Activated T-cell treated with anti-CD3 and anti-CD28 coated beads for 1 hour (primary cell): ENCODE data around the gene ATP8A2.
A peak's percentile ranks its signal among the peaks of the same experiment; 100 is the strongest.
"Not testable (repeated sequence)": the region's sequence is repeated elsewhere in the genome, so short reads cannot be mapped to it uniquely, and the experiment has no call there.

Experiments
- DNase-seq: peaks from one replicate; pipeline ENCODE4 v3.0.0-alpha.2; 2020; ENCODE audit warnings: low read depth

The ATP8A2 gene

DNA sequence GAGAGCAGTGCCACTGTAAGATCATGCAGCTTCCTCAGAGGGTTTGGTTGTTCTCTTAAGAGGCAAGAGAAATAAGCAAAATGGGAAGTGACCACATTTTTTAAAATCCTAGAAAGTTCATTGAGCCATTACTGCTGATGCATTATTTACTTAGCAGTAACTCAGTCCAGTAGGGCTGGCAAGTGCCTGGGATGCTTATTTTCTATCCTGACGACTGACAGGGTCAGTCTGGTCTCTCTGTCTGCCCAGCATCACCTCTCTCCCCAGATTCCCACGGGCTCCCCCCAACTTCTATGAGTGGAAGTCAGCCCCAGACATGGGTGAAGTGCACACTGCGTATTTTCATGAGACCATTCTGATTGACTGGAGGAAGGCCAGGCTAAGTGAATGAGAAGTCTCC is 669.7 kb downstream of the ATP8A2 start:
- DNase-seq, result no peak

DNA sequence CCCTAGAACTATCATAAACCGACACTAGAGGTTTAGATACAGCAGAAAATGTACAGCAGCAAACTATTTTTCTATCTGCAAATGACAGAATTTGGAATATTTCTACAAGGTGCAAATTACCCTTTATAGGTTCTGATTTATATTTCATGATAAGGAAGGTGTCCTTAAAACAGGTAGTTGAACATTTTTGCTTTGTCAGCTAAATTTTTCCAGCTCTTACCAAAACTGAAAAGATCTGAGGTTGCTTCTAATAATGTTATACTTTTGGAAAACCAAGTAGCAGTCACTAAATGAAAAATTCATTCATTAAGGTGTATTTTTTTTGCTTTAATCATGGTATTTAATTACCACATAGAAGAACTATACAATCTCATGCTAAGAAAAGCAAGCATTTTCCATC is 671.0 kb downstream of the ATP8A2 start:
- no peak for DNase-seq

DNA sequence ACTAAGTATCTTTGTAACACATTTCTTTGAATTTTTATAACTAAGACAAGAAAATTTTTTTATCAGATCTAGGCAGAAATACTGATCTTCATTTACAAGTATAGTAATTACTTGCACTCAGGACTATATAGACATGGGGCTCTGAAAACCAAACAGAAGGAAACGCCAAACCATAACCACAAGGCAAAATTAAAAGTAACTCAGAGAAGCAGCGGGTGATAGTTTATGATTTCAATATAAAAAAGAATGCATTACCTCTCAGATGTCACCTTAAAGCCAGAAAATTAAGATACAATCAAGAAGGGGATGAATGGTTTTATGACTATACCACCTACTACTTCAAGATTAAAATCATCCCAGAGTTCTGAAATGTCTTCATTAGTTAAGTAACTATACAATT is 673.4 kb downstream of the ATP8A2 start:
- DNase-seq, result no peak

DNA sequence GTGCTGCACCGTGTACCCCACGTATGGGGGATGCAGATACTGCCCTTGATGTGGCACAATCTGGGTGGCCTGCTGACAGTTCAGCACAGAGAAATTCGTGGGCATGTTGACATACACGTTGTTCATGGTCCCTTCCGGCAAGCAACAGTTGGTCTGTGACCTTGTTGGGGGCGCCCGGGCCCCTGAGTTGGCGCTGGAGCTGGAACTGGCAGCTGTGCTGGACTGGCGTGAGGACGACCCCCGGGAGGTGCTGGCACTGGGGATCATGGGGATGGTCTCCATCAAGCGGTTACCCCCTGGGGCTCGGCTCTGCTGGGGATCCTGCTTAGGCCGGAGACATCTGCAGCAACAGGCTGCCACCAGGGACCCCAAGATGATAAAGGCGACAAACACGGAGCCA is 674.9 kb downstream of the ATP8A2 start:
- DNase-seq, result no peak

DNA sequence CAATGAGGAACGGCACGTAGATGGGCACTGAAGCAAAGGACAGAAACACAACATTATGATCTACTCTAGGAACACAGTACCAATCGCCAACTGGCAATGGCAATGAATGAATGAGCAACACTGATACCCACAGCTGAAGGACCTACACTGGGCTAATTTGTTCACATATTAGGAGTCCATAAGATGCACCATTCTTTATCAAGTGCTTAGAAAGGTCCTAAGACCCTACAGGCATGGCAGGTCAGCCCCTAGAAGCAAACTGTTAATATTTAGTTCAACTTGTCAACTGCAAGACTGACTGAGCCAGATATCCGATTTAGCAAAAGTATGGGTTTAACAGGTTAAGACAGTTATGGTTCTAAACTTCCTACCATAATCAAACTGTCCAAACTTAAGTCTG is 675.3 kb downstream of the ATP8A2 start:
- no peak for DNase-seq

DNA sequence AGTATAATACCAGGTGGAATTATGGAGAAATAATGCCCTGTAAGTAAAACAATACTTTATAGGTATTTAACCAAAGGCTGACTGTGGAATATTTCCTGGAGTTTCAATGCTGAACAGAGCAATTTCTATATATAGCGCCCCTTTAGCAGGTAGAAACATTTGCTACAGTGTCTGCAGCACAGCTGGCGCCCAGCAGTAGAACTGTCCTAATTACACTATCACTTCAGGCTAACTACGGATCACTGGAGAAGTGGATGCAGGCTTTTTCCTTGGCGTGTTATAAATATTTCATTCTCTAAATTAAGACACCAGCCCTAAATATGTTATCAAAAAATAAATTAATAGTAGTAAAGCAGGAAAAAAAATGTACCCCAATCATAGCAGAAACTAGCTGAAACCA is 677.0 kb downstream of the ATP8A2 start:
- DNase-seq, result no peak

DNA sequence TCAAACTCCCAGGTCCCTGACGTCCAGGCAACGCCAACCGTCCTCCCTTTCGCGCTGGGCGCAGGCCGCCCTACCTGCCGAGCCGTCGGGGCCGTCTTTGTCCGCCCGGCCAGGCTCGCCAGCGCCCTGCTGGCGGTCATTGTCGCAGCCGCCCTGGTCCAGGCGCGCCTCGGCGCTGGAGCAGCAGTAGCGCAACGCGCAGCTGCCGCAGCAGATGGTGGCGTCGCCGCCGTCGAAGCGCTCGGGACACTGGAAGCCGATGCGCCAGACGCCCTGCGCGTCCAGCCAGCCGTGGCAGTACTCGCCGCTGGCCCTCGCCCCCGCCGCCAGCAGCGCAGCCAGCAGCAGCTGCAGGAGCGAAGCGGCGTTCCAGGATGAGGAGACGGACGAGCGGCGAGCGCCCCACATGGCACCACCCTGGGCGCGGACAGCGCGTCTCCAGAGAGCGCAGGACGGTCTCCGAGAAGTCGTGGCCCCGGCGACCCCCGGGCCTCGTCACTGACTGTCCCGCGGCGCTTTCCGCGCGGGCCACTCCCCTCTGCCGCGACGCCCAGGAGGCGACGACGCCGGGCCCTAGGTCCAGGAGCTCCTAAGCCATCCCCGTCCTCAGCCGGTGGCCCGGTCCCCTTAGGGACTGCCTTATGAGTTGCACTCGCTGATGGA is 678.9 kb downstream of the ATP8A2 start:
- DNase-seq, result no peak

DNA sequence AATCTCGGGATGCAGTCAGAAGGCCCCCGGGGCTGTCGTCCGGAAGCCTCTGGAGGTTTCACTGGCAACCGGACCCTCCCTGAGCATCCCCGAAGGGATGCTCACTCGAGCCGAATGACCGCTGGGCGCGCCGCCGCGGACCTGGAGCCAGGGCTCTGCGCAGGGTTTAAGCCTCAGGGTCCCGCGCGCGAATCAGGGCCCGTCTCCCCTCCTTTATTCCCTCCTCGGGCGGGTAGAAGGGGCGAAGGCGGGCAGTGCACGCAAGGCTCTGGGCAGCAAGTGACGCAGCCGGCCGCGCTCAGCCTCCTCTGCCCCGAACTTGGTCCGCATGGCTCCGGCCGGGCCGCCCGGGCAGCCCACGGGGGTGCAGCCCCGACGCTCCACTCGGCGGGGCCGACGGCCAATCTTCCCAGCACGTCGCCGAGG is 679.5 kb downstream of the ATP8A2 start:
- DNase-seq, result no peak

DNA sequence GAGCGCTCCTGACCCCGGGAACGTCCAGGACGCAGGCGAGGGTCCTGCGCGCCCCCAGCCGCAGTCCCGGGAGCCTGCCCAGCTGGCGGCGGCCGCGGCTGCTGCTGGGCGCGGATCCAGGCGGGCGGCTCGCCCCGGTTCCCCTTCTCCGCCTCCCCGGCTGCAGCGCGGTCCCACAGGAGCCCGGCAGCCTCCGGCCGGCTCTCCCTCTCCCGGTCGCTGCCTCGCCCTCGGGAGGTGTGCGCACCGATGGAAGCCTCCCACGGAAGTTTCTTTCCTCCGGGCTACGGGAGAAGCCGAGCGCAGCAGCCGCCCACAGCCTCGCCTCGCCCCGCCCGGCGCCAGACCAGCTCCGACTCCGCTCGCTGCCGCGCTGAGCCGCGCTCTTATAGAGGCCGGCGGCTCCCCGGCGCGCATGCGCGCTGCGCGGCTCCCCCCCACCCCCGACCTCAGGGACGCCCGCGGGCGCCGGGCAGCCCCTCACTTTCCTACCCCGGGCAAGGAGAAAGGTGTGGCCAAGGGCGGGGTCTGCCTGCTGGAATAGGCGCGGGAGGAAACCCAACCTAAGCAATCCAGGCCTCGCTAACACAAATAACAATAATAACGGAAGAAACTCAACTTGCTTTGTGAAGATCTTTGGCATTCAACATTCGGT is 680.0 kb downstream of the ATP8A2 start, which contains the start of gene SHISA2:
SHISA2 (minus strand) TSS at position 360 of the 655 bp plus-strand sequence. CDS start 1,041 bp downstream, outside the sequence.
- peak; percentile 16 for DNase-seq

DNA sequence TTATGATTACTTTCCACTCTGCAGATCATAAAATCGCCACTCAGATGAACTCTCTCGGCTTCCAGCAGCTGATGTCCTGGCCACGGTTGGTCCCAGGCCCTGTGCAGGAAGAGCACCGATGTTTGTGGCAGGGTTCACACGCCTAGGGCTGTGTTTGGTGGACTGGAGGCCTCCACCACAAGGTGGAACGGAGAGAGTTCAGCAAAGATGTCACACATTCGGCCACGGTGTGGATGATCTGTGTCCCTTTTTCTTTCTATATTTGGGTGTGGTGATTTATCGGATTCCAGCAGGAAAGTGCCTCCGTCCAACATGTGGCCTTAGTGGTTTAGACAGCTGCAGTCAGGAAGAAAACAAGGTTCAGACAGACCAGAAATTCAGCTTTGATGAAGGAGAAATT is 680.6 kb downstream of the ATP8A2 start:
- DNase-seq, result no peak

DNA sequence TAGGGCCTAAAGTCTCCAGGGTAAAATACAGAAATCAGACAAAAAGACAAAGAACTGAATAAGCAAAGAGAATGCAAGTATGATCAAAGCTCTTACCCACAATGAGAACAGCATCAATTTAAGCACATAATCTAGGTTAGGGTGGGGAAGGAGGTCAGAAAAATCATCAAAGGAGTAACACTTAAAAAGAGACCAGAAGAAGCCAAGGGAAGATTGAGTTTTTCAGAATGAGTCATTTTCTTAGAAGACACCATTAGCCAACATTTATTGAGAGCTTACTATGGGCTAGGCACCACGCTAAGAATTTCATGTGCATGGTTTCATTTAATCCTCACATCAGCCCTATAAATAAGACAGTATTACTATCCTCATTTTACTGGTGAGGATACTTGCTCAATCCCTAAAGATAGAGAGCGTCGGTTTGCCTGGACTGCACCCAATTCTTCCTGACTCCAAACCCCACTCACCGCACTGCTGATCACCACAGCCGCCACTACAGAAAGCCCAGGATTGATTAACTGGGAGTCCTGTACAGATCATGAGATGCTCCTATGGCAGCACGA is 681.7 kb downstream of the ATP8A2 start:
- DNase-seq, result no peak

DNA sequence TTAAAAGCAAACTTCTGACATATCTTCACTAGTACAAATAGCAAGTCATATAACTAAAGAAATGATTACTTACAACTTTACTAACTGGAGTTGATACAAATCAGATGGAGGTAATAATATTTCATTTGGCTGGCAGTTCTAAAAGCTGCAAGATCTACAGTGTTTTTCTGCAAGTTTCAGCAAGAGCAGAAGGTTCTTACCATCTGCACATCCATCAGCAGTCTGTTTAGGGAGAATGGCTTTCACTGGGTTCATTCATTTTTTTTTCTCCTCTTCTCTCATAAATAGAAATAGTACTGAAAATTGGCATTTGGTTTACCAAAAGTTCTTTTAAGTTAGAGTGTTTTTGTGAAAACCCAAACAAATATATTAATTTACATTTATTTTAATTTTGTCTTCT is 683.1 kb downstream of the ATP8A2 start:
- no peak for DNase-seq

DNA sequence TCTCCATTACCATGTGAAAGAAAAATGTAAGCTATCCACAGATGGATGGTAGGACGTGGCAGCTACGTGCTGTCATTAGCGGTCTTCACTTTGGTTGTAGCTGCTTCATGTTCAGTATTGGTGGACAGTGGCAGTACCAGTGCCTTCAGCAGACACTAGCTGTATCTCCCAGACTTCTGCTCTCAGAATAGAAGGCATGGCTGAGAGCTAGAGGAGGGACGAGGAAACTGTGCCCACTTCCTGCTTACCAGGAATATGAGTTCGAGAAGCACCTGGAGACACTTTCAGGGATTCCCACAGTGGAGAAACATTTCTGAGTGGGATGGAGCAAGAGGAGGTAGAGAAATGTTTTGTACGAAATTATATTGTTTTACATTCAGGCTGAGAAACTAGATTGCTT is 686.9 kb downstream of the ATP8A2 start:
- no peak for DNase-seq

DNA sequence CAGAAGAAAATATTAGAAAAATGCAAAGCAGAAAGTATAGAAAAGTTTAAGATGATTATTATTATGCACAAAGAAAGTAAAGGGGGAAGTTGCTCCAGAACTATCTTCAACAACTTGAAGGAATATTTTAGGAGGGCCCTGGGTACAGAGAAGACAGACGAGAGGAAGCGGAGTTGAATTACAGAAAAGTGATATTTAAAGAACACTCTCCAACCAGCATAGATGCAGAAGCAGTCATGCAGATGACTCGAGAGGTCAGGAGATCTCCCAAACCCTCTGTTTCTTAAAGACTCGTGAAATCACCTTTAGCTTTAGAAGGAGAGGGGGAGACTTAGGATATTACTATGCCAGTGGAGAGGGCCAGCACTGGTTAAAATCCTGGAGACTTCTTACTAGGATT is 688.6 kb downstream of the ATP8A2 start:
- no peak for DNase-seq

DNA sequence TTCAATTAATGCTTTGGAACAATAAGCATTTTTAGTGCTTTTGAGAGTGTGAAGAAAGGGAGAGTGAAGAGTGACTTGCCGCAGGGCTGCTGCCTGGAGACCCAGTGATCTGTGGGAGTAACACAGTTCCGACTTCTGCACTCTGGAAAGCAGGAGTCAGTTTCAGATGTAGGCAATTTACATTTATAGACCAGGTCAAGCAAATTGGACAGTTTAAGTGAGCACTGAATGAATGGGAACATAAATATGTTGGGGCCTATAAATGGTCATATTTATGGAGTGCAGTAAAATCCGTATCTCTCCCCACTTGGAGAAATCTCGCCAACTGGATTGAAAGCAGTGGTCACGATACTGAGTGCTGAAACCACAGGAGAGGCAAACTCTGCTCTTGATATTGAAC is 689.5 kb downstream of the ATP8A2 start:
- no peak for DNase-seq

DNA sequence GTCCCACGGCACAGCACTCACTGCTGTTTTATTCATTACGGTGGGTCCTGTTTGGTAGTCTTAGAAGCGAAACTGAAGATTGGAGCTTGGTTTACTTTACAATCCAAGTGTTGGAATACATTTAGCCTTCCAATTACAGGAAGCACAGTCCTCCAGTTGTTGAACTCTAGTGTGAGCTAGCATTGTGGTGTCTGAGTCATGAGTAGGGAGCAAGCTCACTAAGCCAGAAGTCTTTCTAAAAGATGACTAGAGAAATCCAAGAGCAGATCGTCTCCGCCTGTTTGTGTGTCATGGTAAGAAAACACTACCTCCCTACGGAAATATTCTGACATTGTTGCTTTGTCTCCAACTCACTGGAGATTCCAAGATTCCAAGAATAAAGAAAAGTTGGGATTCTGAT is 690.2 kb downstream of the ATP8A2 start:
- DNase-seq, result no peak

DNA sequence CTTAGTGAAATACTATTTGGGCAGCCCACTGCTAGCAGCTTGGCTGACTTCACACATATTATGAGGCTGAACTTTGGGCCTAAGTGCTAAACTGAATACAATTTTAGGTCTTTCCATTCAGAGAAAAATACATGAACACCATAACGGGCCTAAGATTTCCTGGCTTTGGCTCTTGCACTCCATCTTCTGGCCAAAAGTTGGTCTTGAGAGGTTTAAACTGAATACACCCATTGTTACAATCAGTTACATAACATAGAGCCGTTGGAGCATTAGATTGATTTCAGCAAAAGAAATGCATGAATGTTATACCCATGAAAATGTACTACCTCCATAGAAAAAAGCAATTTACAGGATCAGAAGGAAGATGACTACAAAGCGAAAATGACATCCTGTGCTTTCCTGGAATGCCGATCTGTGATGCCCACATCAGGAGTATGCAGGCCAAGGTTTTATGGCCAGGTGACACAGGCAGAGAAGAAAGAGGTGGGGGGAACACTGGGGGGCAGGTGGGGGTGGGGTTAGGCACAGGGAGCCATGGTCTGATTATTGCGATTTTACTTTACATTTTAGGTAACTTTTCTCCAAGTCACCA is 691.2 kb downstream of the ATP8A2 start:
- DNase-seq, result no peak

DNA sequence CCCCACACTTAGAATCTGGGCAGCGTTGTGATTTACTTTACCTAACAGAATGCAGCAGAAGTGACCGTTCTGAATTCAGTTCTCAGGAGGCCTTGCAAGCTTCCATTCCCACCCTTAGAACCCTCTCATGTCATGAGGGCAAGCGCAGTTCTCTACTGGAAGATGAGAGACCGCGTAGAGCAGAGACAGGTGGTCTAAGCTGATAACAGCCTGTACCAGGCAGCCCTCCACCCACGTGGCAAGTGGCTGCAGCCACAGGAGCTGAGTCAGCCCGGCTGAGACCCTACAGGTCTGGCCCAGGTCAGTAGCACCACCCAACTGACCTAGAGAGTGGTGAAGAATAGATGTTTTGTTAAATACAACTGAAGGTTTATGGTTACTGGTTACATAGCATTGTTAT is 694.7 kb downstream of the ATP8A2 start:
- not testable (repeated sequence) for DNase-seq

DNA sequence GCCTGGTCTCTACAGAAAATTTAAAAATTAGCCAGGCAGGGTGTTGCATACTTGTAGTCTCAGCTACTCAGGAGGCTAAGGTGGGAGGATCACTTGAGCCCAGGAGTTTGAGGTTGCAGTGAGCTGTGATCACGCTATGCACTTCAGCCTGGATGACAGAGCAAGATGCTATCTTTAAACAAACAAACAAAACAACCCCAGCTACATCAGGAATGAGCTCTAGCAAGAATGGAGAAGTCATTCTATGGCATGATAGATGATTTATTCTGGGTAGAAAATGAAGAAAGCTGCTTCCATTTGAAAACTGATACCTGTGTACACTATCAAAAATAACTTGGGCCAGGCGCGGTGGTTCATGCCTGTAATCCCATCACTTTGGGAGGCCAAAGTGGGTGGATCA is 695.8 kb downstream of the ATP8A2 start:
- DNase-seq, result no peak

DNA sequence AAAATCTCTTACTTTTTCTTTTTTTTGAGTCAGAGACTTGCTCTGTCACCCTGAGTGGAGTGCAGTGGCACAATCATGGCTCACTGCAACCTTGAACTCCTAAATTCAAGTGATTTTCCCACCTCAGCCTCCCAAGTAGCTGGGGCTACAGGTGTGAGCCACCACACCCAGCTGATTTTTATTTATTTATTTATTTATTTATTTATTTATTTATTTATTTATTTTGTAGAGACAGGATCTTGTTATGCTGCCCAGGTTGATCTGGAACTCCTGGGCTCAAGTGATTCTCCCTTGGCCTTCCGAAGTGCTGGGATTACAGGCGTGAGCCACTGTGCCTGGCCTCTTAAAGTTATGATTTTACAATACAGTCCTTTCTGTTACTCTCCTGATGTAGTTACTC is 696.6 kb downstream of the ATP8A2 start:
- DNase-seq, result not testable (repeated sequence)

DNA sequence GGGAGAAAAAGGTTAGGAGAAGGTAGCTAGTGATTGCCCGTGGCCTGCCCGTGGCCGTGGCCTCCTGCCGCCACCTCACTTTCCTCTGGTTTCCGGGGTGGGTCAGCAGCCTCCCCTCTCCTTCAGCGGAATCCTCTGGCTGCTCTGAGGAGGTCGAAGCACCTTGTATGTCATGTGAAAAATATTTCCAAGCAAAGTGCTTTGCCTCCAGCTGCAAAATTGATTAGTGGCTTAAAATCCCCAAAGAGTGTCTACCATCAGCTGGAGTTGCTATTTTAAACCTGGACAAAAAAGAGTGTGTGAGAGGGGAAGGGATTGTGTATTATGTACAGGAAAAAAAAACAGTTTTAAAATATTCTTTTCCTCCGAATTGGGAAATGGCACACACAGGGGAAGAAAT is 697.9 kb downstream of the ATP8A2 start:
- DNase-seq, result not testable (repeated sequence)

DNA sequence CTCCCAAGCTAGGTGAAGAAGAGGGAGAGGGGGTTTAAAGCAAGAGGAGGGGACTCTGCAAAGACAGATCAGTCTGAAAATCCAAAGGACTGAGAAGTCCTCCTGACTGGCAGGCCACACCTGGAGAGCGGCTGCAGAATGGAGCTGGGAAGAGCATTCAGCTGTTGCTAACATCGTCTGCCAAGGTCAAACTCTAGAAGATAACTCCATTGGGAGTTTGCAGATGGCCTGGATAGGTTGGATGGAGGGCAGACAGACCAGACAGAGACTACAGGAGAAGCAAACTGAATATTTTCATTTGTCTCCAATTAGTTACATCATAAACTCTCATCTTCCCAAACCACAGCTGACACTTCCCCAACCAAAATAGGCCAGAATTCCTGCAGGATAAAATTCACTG is 699.9 kb downstream of the ATP8A2 start:
- no peak for DNase-seq

DNA sequence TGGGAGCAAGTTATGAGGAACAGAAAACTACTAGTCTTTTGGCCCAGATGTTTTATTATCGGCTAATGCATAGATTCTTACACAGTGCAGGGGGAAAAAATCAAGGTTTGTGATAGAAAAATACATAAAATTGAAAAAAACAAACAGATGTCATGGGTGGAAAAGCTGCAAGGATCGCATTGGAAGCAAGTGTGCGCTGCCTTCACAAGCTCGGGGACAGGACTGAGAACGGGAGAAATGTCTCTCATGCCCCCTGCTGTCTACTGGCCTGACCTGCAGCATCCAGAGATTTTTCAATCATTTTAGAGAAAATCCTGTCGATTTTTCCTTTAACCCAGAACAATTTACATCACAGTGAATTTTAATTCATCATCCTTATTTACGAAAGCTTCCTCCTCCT is 700.6 kb downstream of the ATP8A2 start:
- DNase-seq, result not testable (repeated sequence)
